ENCODE data around the gene WNT3.
A peak's percentile ranks its signal among the peaks of the same experiment; 100 is the strongest.

WNT3 gene

DNA sequence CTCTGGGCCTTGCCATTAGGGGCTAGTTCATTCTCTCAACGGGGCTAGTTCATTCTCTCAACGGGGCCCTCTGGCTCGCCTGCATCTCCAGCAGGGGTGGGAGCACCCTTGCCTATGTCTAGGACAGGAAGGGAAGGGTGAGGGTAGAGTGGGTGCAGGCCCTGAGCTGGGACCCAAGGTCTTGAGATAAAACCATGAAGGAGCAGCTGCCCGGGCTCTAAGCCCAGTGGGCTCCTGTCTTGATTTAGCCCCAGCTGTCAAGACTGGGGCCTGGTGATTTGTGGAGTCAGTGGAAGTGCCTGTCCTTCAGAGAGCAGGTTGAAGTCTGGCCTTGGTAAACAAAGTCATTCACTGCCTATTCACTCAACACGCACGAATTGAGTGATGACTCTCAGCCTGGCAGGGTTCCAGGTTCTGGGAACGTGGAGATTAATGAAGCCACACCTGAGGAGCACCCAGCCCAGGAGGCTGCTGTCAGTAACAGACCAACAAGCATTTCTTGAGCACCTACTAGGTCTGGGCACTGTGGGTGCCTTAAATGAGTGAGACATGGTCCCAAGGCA lies 35.4 kb downstream of the WNT3 start:
- 0 out of 3 replicates have a peak, but pooled peaks have one; percentile 19 for ATAC-seq (ENCODE audit: low read depth)

DNA sequence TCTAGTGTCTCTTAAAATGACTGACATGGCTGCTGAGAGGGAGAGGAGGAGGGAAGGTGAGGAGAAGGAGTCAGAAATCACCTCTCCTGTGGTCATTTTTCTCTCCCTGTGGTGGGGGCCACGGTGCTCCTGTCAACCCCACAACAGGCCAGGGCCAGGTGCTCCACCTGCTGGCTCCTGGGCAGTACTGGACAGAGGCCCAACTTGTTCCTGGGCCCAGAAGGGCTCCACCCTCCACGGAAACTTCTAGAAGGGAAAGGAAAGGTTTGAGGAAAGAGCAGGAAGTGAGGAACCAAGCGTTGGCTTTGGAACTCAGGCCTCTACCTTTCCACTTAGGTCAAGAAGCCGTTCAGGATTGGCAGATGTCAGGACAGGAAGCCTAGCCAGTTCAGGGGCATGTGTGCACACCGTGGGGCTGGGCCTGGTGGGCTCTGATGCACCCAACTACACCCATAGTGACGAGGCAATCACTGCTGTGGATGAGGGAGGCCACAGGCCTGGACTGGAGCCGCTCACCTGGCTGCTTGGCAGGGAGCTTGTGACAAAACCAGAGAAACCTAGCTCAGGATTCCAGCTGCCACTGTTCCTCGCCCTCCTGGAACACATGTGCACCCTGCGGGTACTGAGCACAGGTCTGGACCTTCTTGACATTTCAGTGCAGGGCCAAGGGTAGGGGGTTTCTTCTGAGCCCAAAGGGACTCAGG lies 36.1 kb downstream of the WNT3 start:
- DNase-seq (ENCODE audit: low spot score) (no peak), ATAC-seq (ENCODE audit: low read depth) (peak; percentile 84)
- Histone ChIP-seq H3K27me3 (ENCODE audit: insufficient read depth, poor library complexity, severe bottlenecking) (no peaks in the 10 kb centered on the region), H3K27ac (ENCODE audit: poor library complexity, severe bottlenecking) (no peak overlapping the region), H3K4me1 (ENCODE audit: insufficient read depth, poor library complexity, severe bottlenecking) (no peaks in the 10 kb centered on the region), H3K9me3 (ENCODE audit: severe bottlenecking) (no peaks in the 10 kb centered on the region), H3K36me3 (ENCODE audit: low read depth) (no peaks in the 10 kb centered on the region), H3K4me3 (ENCODE audit: severe bottlenecking) (no peak overlapping the region)
- TF ChIP-seq, protein P1, sequence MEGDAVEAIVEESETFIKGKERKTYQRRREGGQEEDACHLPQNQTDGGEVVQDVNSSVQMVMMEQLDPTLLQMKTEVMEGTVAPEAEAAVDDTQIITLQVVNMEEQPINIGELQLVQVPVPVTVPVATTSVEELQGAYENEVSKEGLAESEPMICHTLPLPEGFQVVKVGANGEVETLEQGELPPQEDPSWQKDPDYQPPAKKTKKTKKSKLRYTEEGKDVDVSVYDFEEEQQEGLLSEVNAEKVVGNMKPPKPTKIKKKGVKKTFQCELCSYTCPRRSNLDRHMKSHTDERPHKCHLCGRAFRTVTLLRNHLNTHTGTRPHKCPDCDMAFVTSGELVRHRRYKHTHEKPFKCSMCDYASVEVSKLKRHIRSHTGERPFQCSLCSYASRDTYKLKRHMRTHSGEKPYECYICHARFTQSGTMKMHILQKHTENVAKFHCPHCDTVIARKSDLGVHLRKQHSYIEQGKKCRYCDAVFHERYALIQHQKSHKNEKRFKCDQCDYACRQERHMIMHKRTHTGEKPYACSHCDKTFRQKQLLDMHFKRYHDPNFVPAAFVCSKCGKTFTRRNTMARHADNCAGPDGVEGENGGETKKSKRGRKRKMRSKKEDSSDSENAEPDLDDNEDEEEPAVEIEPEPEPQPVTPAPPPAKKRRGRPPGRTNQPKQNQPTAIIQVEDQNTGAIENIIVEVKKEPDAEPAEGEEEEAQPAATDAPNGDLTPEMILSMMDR (IDR thresholded peaks at IDR 0.05; ENCODE audit: poor library complexity, severe bottlenecking) = peak; percentile 91

More for the DNA sequence above, 35.4 kb downstream of the WNT3 start:
- DNase-seq (ENCODE audit: low spot score) = no peak
- H3K9me3 ChIP-seq (ENCODE audit: severe bottlenecking) = no peaks in the 10 kb centered on the region
- no peaks in the 10 kb centered on the region for H3K4me1 ChIP-seq (ENCODE audit: insufficient read depth, poor library complexity, severe bottlenecking)
- TF ChIP-seq, protein P1 (IDR thresholded peaks at IDR 0.05; ENCODE audit: poor library complexity, severe bottlenecking) = no peak
- H3K27ac ChIP-seq (ENCODE audit: poor library complexity, severe bottlenecking) = no peak overlapping the region
- no peaks in the 10 kb centered on the region for H3K36me3 ChIP-seq (ENCODE audit: low read depth)
- H3K27me3 ChIP-seq (ENCODE audit: insufficient read depth, poor library complexity, severe bottlenecking) = no peaks in the 10 kb centered on the region
- H3K4me3 ChIP-seq (ENCODE audit: severe bottlenecking) = no peak overlapping the region

DNA sequence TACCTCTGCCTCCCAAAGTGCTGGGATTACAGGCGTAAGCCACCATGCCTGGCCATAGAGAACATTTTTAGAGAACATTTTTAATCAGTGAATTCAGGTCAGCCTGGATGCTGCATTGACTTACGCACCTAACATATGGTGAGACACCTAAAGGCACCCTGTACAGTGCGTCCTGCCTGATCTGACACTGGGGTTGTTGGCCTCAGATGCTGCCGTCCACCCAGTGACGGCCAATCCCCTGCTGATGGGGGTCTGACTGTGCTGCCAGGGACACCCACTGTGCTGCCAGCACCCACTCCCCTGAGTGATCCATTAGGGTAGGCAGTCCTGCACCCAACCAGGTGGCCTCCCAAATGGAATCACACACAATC lies 38.5 kb downstream of the WNT3 start:
- DNase-seq (ENCODE audit: low spot score) (no peak), ATAC-seq (ENCODE audit: low read depth) (no peak)
- Histone ChIP-seq H3K9me3 (ENCODE audit: severe bottlenecking) (no peaks in the 10 kb centered on the region), H3K4me1 (ENCODE audit: insufficient read depth, poor library complexity, severe bottlenecking) (no peaks in the 10 kb centered on the region), H3K4me3 (ENCODE audit: severe bottlenecking) (no peak overlapping the region), H3K36me3 (ENCODE audit: low read depth) (no peaks in the 10 kb centered on the region), H3K27ac (ENCODE audit: poor library complexity, severe bottlenecking) (no peak overlapping the region), H3K27me3 (ENCODE audit: insufficient read depth, poor library complexity, severe bottlenecking) (no peaks in the 10 kb centered on the region)
- TF ChIP-seq, protein P1 (IDR thresholded peaks at IDR 0.05; ENCODE audit: poor library complexity, severe bottlenecking) = no peak

DNA sequence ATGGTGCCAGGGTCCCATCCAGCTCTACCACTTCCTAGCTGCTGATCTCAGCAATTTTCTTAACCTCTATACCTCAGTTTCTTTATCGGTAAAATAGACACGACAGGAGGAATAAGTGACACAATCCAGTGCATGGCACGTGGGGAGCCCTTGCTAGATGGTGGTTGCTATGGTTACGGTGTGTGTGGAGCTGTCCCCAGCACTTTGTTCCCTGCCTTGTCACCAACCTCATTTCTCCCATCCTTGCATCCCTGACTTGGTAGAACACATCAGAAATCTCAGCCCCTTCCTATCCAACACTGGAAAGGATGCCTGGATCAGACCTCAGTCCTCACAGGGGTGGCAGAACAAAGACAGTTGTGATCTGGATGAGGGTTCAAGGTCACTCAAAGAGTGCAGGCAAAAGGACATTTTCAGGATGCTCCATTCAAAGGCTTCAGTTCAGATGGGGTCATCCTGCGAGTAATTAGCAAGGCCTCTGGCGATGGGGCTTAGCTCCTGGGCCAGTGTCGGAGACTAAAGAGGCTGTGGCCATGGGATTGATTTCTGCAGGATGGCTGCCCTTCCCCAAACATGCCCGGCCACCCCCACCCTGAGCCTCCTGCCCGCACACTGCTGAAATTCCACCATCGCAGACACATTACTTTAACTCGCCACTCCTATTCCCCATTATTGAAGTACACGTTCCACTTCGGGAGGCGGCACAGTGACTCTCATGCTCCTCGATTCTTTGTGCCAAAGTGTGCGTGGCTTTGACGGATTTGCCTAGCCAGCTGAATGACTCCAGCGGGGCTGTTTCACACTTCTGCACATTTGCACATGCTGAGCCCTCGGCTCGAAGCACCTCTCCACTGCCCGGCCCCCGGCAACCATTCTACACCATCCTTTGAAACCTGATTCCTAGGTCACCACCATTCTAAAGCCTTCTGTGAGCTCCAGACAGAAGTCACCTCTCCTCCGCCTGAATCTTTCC lies 40.3 kb downstream of the WNT3 start:
- Histone ChIP-seq H3K27ac (ENCODE audit: poor library complexity, severe bottlenecking) (no peak overlapping the region), H3K36me3 (ENCODE audit: low read depth) (no peaks in the 10 kb centered on the region), H3K27me3 (ENCODE audit: insufficient read depth, poor library complexity, severe bottlenecking) (no peaks in the 10 kb centered on the region), H3K4me1 (ENCODE audit: insufficient read depth, poor library complexity, severe bottlenecking) (no peaks in the 10 kb centered on the region), H3K9me3 (ENCODE audit: severe bottlenecking) (no peaks in the 10 kb centered on the region), H3K4me3 (ENCODE audit: severe bottlenecking) (no peak overlapping the region)
- TF ChIP-seq, protein P1 (IDR thresholded peaks at IDR 0.05; ENCODE audit: poor library complexity, severe bottlenecking) = no peak
- no peak for DNase-seq (ENCODE audit: low spot score)
- no peak for ATAC-seq (ENCODE audit: low read depth)

Data from RWPE2 (cell line).